ENCODE results near the gene CHST2.

Gene CHST2

GRCh38 chr3:143084856-143085731, 34.5 kb upstream of the CHST2 start:
- DNase-seq: no peak
- H3K4me1 ChIP-seq: no peaks in the 10 kb centered on the region
- H3K27ac ChIP-seq: no peak overlapping the region
- intact Hi-C loops (cut with DNase I; ENCODE audit: low total_unique reads): no loop called here
- H3K36me3 ChIP-seq: no peaks in the 10 kb centered on the region
- no peak overlapping the region for H3K4me3 ChIP-seq
- peaks cover 0 to 7% of the 10 kb centered on the region in 2 donors for H3K27me3 ChIP-seq
- no peaks in the 10 kb centered on the region for H3K9me3 ChIP-seq
- TF ChIP-seq CTCF (IDR thresholded peaks at IDR 0.05): no peak

GRCh38 chr3:143088835-143089234, 30.7 kb upstream of the CHST2 start:
- Histone ChIP-seq H3K27me3 (peaks cover 0 to 4% of the 10 kb centered on the region in 2 donors), H3K36me3 (no peaks in the 10 kb centered on the region), H3K9me3 (no peaks in the 10 kb centered on the region), H3K4me3 (no peak overlapping the region), H3K4me1 (no peaks in the 10 kb centered on the region), H3K27ac (no peak overlapping the region)
- TF ChIP-seq CTCF (IDR thresholded peaks at IDR 0.05): no peak
- intact Hi-C loops (cut with DNase I; ENCODE audit: low total_unique reads): no loop called here
- no peak for DNase-seq

GRCh38 chr3:143089965-143090364, 29.6 kb upstream of the CHST2 start:
- intact Hi-C loops (cut with DNase I; ENCODE audit: low total_unique reads): no loop called here
- Histone ChIP-seq H3K27me3 (peaks cover 0 to under 1% of the 10 kb centered on the region in 2 donors), H3K36me3 (no peaks in the 10 kb centered on the region), H3K27ac (no peak overlapping the region), H3K4me3 (no peak overlapping the region), H3K4me1 (no peaks in the 10 kb centered on the region), H3K9me3 (no peaks in the 10 kb centered on the region)
- DNase-seq: no peak
- TF ChIP-seq CTCF (IDR thresholded peaks at IDR 0.05): no peak

- Histone ChIP-seq H3K27ac (no peak overlapping the region), H3K9me3 (no peaks in the 10 kb centered on the region), H3K27me3 (peaks cover 0 to 3% of the 10 kb centered on the region in 2 donors), H3K4me1 (no peaks in the 10 kb centered on the region), H3K36me3 (no peaks in the 10 kb centered on the region), H3K4me3 (no peak overlapping the region)
- no peak for TF ChIP-seq CTCF (IDR thresholded peaks at IDR 0.05)
- intact Hi-C loops (cut with DNase I; ENCODE audit: low total_unique reads): no loop called here
- no peak for DNase-seq
Measured at GRCh38 chr3:143090486-143090885, 29.1 kb upstream of the CHST2 start.

GRCh38 chr3:143090976-143091837, 28.4 kb upstream of the CHST2 start:
- DNase-seq: no peak
- Histone ChIP-seq H3K4me3 (no peak overlapping the region), H3K27me3 (peaks cover 0 to 3% of the 10 kb centered on the region in 2 donors), H3K27ac (no peak overlapping the region), H3K4me1 (no peaks in the 10 kb centered on the region), H3K9me3 (no peaks in the 10 kb centered on the region), H3K36me3 (no peaks in the 10 kb centered on the region)
- no peak for TF ChIP-seq CTCF (IDR thresholded peaks at IDR 0.05)
- intact Hi-C loops (cut with DNase I; ENCODE audit: low total_unique reads): no loop called here
